ENCODE results near the gene ACER3. TPM values are rescaled to one million over a fixed set of nuclear protein-coding genes. Genes with fewer than 3 reads are reported as not detected.

The ACER3 gene
- total and polyA plus RNA-seq, 2 of the 4 experiments (the other 2 are of a cell fraction) = 3.5 to 10.0 TPM

- WGBS, 2 experiments (ENCODE audit: extremely low coverage in 2 of 2, insufficient read length in 1 of 2) = no CpG with 5 or more reads among the region's 2 CpGs
- Histone ChIP-seq H2BK120ac (ENCODE audit: low read depth, low read length) (no peak overlapping the region), H4K8ac (ENCODE audit: low read depth in 2 of 2, low read length in 2 of 2) (no peak overlapping the region), H3K56ac (ENCODE audit: extremely low read depth, insufficient read depth, low read length) (no peak overlapping the region), H3K4me1 (ENCODE audit: control insufficient read depth, insufficient read depth, low read length) (no peaks in the 10 kb centered on the region), H3K27me3 (ENCODE audit: control insufficient read depth, insufficient read depth, low read length) (peaks cover 10% of the 10 kb centered on the region), H3K27ac (ENCODE audit: insufficient read depth, low read length) (no peak overlapping the region), H2BK20ac (ENCODE audit: low read depth, low read length) (no peak overlapping the region), H3K9ac (ENCODE audit: low read depth, low read length) (no peak overlapping the region), H3K23ac (ENCODE audit: low read depth, low read length) (no peak overlapping the region), H2BK5ac (ENCODE audit: low read depth, low read length, poor library complexity, severe bottlenecking) (no peak overlapping the region), H2AFZ (replicated peaks; ENCODE audit: low read length, poor library complexity) (no peak overlapping the region), H3K9me3 (ENCODE audit: control insufficient read depth, insufficient read depth, low read length) (peaks cover 15% of the 10 kb centered on the region), H4K91ac (ENCODE audit: insufficient read depth, low read depth, low read length) (no peak overlapping the region), H2AK9ac (replicated peaks; ENCODE audit: low read depth, low read length, poor library complexity) (no peak overlapping the region), H3K79me1 (ENCODE audit: low read depth in 1 of 2, low read length in 2 of 2) (no peaks in the 10 kb centered on the region), H3K18ac (ENCODE audit: low read depth, low read length) (no peak overlapping the region), H3K9me1 (ENCODE audit: insufficient read depth, low read length) (no peaks in the 10 kb centered on the region), H2BK15ac (ENCODE audit: low read depth, low read length) (no peak overlapping the region), H3K14ac (replicated peaks; ENCODE audit: low read depth, low read length) (no peak overlapping the region), H3K4me2 (ENCODE audit: low read depth, low read length) (no peak overlapping the region), H2AK5ac (ENCODE audit: low read depth, low read length) (no peak overlapping the region), H3K4me3 (ENCODE audit: insufficient read depth, low read depth, low read length) (no peak overlapping the region), H3K36me3 (ENCODE audit: control insufficient read depth, insufficient read depth, low read length) (no peaks in the 10 kb centered on the region), H4K20me1 (ENCODE audit: insufficient read depth, low read length) (no peaks in the 10 kb centered on the region), H4K5ac (ENCODE audit: low read depth, low read length) (no peak overlapping the region), H3K4ac (ENCODE audit: low read depth, low read length) (no peak overlapping the region)
- dilution Hi-C loops (cut with HindIII; ENCODE audit: low sequenced_read_pairs, unreplicated experiment) (no loop called here), in situ Hi-C loops (cut with MboI; ENCODE audit: low sequenced_read_pairs) (no loop called here), intact Hi-C loops (cut with micrococcal nuclease) (no loop called here)
- ATAC-seq (ENCODE audit: low read depth) (no peak), DNase-seq (no peak)
- BruUV-seq (replicated peaks) = no TSS peak
- ChIA-PET POLR2A (ENCODE audit: unreplicated experiment) (no interaction called here), CTCF (interaction anchor here (0.8 kb wide), 1 partner anchor 11 kb away, joined by 3 read pairs; no protein-coding TSS in a partner anchor)
- TF ChIP-seq RCOR1 (IDR thresholded peaks at IDR 0.05; ENCODE audit: insufficient replicate concordance, low read length) (no peak), NFE2L2 (IDR thresholded peaks at IDR 0.05; ENCODE audit: low read depth, low read length) (no peak), SMC3 (IDR thresholded peaks at IDR 0.05; ENCODE audit: low read depth, low read length) (no peak), CHD1 (IDR thresholded peaks at IDR 0.05; ENCODE audit: low read depth, low read length) (no peak), ELK1 (IDR thresholded peaks at IDR 0.05; ENCODE audit: borderline replicate concordance, low read depth, low read length) (no peak), CEBPB (IDR thresholded peaks at IDR 0.05; ENCODE audit: low read depth, low read length) (no peak), MXI1 (IDR thresholded peaks at IDR 0.05; ENCODE audit: borderline replicate concordance, low read depth, low read length) (no peak), MAFK (IDR thresholded peaks at IDR 0.05; ENCODE audit: low read depth, low read length) (no peak), USF2 (IDR thresholded peaks at IDR 0.05; ENCODE audit: low read depth, low read length) (no peak)
Observed at GRCh38 chr11:77058900-77059299, 198.2 kb downstream of the ACER3 start.
